GM11168 (cell line): ENCODE results near the gene TMEM130.

Experiments used
- in situ Hi-C: fragments of 300-500 bp; cut with MboI; formaldehyde crosslinking; loops from one replicate; pipeline ENCODE4 v1.12.0; 2022; ENCODE audit warnings: low sequenced_read_pairs; ENCODE audit not compliant: unreplicated experiment

The TMEM130 gene

DNA sequence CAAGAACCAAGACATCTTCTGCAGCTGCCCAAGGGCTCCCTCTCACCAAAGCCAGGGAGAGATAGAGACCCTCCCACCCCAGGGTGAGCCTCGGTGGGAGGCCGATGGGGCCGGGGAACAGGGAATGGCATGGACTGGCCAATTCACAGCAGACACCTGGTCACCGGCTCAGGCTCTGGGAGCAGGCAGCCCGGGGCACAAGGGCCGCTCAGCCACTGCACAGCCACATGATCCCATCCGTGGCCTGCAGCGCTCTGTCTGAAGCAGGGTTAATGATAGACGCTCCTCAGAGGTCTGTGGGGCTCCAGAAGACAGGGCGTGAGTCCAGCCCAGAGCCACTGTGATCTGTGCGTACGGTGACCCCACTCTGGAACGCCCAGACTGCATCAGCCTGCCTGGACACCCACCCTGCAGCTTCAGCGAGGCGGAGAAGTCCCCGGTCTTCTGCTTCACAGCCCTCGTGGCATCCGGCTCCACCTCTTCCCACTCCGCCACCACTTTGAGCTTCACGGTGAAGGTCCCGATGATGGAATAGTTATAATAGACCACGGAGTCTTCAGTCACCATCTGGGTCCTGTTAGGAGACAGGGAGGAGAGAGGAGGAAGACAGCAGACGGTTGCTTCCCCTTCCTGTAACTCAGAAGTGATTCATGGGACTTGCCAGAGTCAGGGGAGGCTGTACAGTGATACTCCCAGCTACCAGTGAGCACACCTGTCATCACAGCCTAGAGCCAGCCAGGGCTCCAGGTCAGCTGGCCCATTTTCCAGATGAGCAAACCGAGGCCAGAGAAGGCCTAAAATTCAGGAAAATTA, 14.0 kb downstream of the TMEM130 start:
- in situ Hi-C loops, result no loop called here

DNA sequence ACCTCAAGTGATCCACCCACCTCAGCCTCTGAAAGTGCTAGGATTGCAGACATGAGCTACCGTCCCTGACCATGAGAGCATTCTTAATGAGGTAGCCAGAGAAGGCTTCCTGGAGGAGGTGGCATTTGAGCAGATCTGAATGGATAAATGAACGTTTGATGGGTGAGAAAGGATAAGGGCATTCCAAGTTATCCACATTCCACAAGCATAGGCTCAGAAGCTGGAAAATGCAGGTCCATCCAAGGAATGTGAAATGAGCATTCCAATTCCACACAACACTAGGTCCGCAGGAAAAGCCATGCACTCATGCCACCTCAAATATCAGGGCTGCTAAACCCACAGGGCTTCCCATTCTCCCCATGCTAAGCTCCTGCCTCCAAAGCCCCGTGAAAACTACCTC, 17.0 kb downstream of the TMEM130 start:
- in situ Hi-C loops, result no loop called here

GRCh38 chr7:98848918-98849317, 20.9 kb downstream of the TMEM130 start:
- in situ Hi-C loops, result loop anchor here (25.0 kb wide), 1 partner anchor 112 kb away; no protein-coding TSS in a partner anchor

GRCh38 chr7:98842552-98842951, 27.3 kb downstream of the TMEM130 start:
- in situ Hi-C loops, result loop anchor here (5.0 to 25.0 kb wide), 2 partner anchors 105 to 410 kb away; no protein-coding TSS in a partner anchor

- in situ Hi-C loops, result loop anchor here (5.0 to 25.0 kb wide), 2 partner anchors 104 to 409 kb away; no protein-coding TSS in a partner anchor
Measured at GRCh38 chr7:98841179-98841997, 28.4 kb downstream of the TMEM130 start.

DNA sequence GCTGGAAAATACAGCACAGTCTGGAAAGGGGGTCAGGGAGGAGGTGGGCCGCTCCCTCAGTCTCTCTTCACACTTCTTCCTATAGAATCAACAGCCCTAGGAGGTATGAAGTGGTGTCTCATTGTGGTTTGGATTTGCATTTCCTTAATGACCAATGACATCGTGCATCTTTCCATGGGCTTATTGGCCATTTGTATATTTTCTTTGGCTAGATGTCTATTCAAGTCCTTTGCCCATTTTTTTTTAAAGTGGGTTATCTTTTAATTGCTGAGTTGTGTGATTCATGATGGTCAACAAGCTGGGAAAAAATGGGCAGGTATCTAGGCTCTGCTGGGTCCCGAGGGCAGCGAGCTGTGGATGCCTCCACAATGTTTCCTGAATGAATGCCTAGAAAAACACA, 29.1 kb downstream of the TMEM130 start:
- in situ Hi-C loops, result loop anchor here (5.0 to 25.0 kb wide), 2 partner anchors 103 to 408 kb away; no protein-coding TSS in a partner anchor

DNA sequence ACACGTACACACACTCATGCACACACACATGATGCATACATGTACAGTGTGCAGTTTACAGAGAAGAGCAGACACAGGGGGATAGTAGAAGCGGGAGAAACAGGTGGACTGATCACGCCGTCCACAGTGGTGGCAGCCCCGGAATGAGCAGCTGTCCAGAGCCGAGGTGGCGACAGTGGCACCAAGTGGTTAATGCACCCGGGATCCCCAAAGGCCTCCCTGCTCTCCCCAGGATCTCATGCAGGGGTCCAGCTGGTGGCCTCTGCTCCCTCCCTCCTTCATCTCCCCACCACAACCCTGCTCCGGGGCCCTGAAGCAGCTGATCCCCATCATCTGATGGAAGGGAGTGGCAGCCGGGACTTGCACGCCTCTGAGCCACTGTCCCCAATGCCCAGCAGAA, 29.7 kb downstream of the TMEM130 start:
- in situ Hi-C loops, result loop anchor here (5.0 to 25.0 kb wide), 2 partner anchors 103 to 408 kb away; no protein-coding TSS in a partner anchor

DNA sequence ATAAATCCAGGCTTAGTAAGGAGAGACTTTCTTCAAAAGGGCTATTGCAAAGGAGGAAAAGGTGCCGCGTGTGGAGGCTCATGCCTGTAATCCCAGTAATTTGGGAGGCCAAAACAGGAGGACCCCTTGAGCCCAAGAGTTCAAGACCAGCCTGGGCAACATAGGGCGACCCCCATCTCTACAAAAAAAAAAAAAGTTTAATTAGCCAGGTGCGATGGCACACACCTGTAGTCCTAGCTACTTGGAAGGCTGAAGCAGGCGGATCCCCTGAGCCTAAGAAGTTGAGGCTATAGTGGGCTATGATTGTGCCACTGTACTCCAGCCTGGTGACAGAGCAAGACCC, 32.2 kb downstream of the TMEM130 start:
- in situ Hi-C loops, result loop anchor here (25.0 kb wide), 1 partner anchor 100 kb away; no protein-coding TSS in a partner anchor

DNA sequence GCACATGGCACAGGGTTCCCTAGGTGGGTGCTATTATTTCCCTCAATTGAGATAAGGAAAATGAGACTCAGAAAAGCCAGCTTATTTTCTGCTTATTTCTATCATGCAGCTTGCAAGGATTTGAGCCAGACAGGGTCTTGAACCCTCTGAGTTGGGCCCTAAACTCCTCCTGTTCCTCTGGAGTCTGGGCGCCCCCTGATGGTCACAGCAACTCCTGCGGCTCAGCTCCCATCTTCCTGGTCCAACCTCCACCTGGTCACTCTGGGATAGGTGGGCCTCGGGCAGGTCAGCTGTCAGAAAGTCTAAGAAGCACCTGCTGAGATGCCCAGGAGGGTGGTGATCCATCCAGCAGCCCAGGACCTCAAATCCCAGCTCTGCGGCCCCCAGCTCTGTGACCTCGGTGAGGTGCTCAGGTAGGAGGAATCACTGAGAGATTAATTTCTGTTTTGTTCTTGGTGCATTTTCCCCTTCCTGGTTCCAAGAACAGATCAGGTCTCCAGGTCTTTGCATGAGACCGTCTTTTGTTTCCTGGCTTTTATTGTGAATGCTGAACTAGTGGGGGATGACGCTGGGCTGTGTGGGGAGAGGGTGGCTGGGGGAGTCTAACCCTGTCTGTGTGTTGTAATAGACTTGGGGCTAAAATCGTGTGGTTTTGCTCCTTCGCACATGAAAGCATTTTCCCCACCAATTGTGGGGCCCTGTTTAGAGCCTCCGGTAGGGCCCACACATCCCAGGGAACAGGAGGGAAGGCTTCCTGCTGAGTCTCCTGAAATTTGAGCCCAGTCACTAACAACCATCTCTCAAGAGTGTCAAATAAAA, 32.8 kb downstream of the TMEM130 start:
- in situ Hi-C loops, result loop anchor here (25.0 kb wide), 1 partner anchor 100 kb away; no protein-coding TSS in a partner anchor

DNA sequence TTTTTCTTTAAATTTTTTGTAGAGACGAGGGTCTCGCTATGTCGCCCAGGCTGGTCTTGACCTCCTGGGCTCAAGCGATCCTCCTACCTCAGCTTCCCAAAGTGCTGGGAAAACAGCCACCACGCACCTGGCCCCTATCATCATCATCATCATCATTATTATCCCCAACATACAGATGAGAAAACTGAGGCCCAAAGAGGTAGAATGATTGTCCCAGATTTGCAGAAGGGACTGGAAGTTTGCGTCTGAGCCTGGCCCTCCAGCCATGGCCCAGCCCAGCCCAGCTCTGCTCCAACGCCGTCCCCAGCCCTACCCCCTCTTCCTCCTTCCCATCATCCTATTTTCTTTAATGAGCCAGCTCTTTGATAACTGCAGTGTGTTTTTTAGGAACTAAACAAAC, 34.9 kb downstream of the TMEM130 start:
- in situ Hi-C loops, result loop anchor here (25.0 kb wide), 1 partner anchor 98 kb away; no protein-coding TSS in a partner anchor

GRCh38 chr7:98833022-98833421, 36.8 kb downstream of the TMEM130 start:
- in situ Hi-C loops, result loop anchor here (25.0 kb wide), 1 partner anchor 96 kb away; no protein-coding TSS in a partner anchor

- in situ Hi-C loops, result loop anchor here (25.0 kb wide), 1 partner anchor 94 kb away; no protein-coding TSS in a partner anchor
Measured at GRCh38 chr7:98831641-98832221, 38.1 kb downstream of the TMEM130 start.

DNA sequence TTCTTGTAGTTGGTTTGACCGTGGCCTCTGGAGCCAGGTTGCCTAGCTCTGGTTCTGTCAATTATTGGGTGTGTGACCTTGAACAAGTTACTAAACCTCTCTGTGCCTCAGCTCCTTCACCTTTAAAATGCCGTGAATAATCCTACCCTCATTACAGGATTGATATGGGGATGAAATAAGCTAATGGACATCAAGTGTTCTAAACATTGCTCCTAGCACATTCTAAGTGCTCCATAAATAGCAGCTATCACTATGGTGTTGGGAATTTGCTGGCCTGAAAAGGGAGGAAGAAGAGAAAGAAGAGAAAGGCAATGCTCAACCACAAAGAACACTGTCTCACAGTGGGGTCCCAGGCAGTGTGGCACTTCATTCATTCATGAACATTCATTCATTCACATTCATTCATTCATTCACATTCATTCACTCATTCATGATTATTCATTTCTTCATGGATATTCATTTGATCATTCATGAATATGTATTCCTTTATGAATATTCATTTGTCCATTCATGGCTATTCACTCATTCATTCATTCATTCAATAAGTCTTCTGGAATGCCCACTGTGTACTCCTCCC, 38.8 kb downstream of the TMEM130 start:
- in situ Hi-C loops, result loop anchor here (25.0 kb wide), 1 partner anchor 94 kb away; no protein-coding TSS in a partner anchor

- in situ Hi-C loops, result loop anchor here (25.0 kb wide), 1 partner anchor 91 kb away; no protein-coding TSS in a partner anchor
Measured at GRCh38 chr7:98828368-98828767, 41.4 kb downstream of the TMEM130 start.

GRCh38 chr7:98827258-98827657, 42.6 kb downstream of the TMEM130 start:
- in situ Hi-C loops, result loop anchor here (25.0 kb wide), 1 partner anchor 90 kb away; no protein-coding TSS in a partner anchor

- in situ Hi-C loops, result loop anchor here (25.0 kb wide), 1 partner anchor 90 kb away; no protein-coding TSS in a partner anchor
Measured at GRCh38 chr7:98826811-98827231, 43.0 kb downstream of the TMEM130 start.

DNA sequence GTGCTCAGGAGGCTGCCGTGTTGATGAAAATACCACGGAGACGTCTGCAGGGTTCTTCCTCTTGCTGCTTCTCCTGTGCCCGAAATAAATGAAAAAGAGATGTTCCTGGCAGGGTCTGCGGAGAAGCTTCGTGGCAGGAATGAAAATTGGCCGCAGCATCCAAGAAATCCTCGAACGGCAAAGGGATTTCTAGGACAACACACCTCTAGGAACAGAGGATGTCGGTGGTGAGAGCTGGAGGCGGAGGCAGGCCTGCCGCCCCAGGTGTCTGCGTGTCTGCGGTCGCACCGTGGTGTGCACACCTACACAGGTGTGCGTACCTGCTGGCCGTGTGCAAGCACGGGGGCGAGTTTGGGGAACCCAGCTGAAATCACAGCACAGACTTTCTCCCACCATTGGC, 43.4 kb downstream of the TMEM130 start:
- in situ Hi-C loops, result loop anchor here (25.0 kb wide), 1 partner anchor 89 kb away; no protein-coding TSS in a partner anchor

DNA sequence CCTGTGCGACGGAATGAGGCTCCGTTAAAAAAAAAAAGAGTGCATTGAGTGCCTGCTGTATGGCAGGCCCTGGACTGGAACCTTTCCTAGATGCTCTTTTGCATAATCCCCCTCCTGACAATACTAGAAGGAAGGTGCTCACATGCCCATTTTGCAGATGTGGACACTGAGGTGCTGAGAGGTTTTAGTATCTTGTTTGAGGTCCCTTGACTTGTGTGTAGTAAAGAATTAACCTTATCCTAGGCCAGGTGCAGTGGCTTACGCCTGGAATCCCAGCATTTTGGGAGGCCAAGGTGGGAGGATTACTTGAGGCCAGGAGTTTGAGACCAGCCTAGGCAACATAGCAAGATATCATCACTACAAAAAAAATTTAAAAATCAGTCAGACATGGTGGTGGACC, 46.6 kb downstream of the TMEM130 start:
- in situ Hi-C loops, result no loop called here

GRCh38 chr7:98821348-98821747, 48.5 kb downstream of the TMEM130 start:
- in situ Hi-C loops, result no loop called here
